ENCODE results near the gene RABEP1.

The RABEP1 gene

GRCh38 chr17:5254903-5255521, 27.1 kb upstream of the RABEP1 start:
- Histone ChIP-seq H3K36me3 (ENCODE audit: insufficient read depth, low read length) (no peaks in the 10 kb centered on the region), H3K9ac (ENCODE audit: low read depth, low read length) (no peak overlapping the region), H3K4me1 (ENCODE audit: insufficient read depth, low read length) (peaks cover 11% of the 10 kb centered on the region; the same call in 1 of the 2 replicates), H3K9me3 (ENCODE audit: control insufficient read depth, insufficient read depth, low read length) (no peaks in the 10 kb centered on the region)

- Histone ChIP-seq H3K9me3 (ENCODE audit: control insufficient read depth, insufficient read depth, low read length) (no peaks in the 10 kb centered on the region), H3K4me1 (ENCODE audit: insufficient read depth, low read length) (peaks cover 11% of the 10 kb centered on the region; the same call in 1 of the 2 replicates), H3K36me3 (ENCODE audit: insufficient read depth, low read length) (no peaks in the 10 kb centered on the region), H3K9ac (ENCODE audit: low read depth, low read length) (no peak overlapping the region)
These were observed 25.0 kb upstream of the RABEP1 start for GRCh38 chr17:5257124-5257523.

GRCh38 chr17:5260542-5260941, 21.5 kb upstream of the RABEP1 start:
- H3K9ac ChIP-seq (ENCODE audit: low read depth, low read length): no peak overlapping the region
- no peaks in the 10 kb centered on the region for H3K4me1 ChIP-seq (ENCODE audit: insufficient read depth, low read length)
- H3K36me3 ChIP-seq (ENCODE audit: insufficient read depth, low read length): no peaks in the 10 kb centered on the region
- H3K9me3 ChIP-seq (ENCODE audit: control insufficient read depth, insufficient read depth, low read length): no peaks in the 10 kb centered on the region

GRCh38 chr17:5262416-5262991, 19.6 kb upstream of the RABEP1 start:
- no peak overlapping the region for H3K9ac ChIP-seq (ENCODE audit: low read depth, low read length)
- H3K9me3 ChIP-seq (ENCODE audit: control insufficient read depth, insufficient read depth, low read length): no peaks in the 10 kb centered on the region
- no peaks in the 10 kb centered on the region for H3K4me1 ChIP-seq (ENCODE audit: insufficient read depth, low read length)
- H3K36me3 ChIP-seq (ENCODE audit: insufficient read depth, low read length): no peaks in the 10 kb centered on the region

GRCh38 chr17:5263441-5263840, 18.6 kb upstream of the RABEP1 start:
- Histone ChIP-seq H3K4me1 (ENCODE audit: insufficient read depth, low read length) (no peaks in the 10 kb centered on the region), H3K9me3 (ENCODE audit: control insufficient read depth, insufficient read depth, low read length) (no peaks in the 10 kb centered on the region), H3K9ac (ENCODE audit: low read depth, low read length) (no peak overlapping the region), H3K36me3 (ENCODE audit: insufficient read depth, low read length) (no peaks in the 10 kb centered on the region)

GRCh38 chr17:5264893-5265292, 17.2 kb upstream of the RABEP1 start:
- Histone ChIP-seq H3K9me3 (ENCODE audit: control insufficient read depth, insufficient read depth, low read length) (no peaks in the 10 kb centered on the region), H3K4me1 (ENCODE audit: insufficient read depth, low read length) (no peaks in the 10 kb centered on the region), H3K36me3 (ENCODE audit: insufficient read depth, low read length) (no peaks in the 10 kb centered on the region), H3K9ac (ENCODE audit: low read depth, low read length) (no peak overlapping the region)

GRCh38 chr17:5269241-5269960, 12.7 kb upstream of the RABEP1 start:
- Histone ChIP-seq H3K36me3 (ENCODE audit: insufficient read depth, low read length) (no peaks in the 10 kb centered on the region), H3K9me3 (ENCODE audit: control insufficient read depth, insufficient read depth, low read length) (no peaks in the 10 kb centered on the region), H3K4me1 (ENCODE audit: insufficient read depth, low read length) (no peaks in the 10 kb centered on the region; the same call in 1 of the 2 replicates), H3K9ac (ENCODE audit: low read depth, low read length) (no peak overlapping the region)

- Histone ChIP-seq H3K9ac (ENCODE audit: low read depth, low read length) (no peak overlapping the region), H3K4me1 (ENCODE audit: insufficient read depth, low read length) (no peaks in the 10 kb centered on the region; the same call in 1 of the 2 replicates), H3K9me3 (ENCODE audit: control insufficient read depth, insufficient read depth, low read length) (no peaks in the 10 kb centered on the region), H3K36me3 (ENCODE audit: insufficient read depth, low read length) (no peaks in the 10 kb centered on the region)
These were observed 9.8 kb upstream of the RABEP1 start for GRCh38 chr17:5272322-5272721.

GRCh38 chr17:5282642-5283217, 646 bp downstream of the RABEP1 start:
- H3K4me1 ChIP-seq (ENCODE audit: insufficient read depth, low read length): peaks cover 29% of the 10 kb centered on the region
- H3K9ac ChIP-seq (ENCODE audit: low read depth, low read length): peak overlapping the region; percentile 69
- no peaks in the 10 kb centered on the region for H3K36me3 ChIP-seq (ENCODE audit: insufficient read depth, low read length)
- no peaks in the 10 kb centered on the region for H3K9me3 ChIP-seq (ENCODE audit: control insufficient read depth, insufficient read depth, low read length)

- peak overlapping the region; percentile 69 for H3K9ac ChIP-seq (ENCODE audit: low read depth, low read length)
- H3K9me3 ChIP-seq (ENCODE audit: control insufficient read depth, insufficient read depth, low read length): no peaks in the 10 kb centered on the region
- no peaks in the 10 kb centered on the region for H3K36me3 ChIP-seq (ENCODE audit: insufficient read depth, low read length)
- H3K4me1 ChIP-seq (ENCODE audit: insufficient read depth, low read length): peaks cover 34% of the 10 kb centered on the region
These were observed 1.7 kb downstream of the RABEP1 start for GRCh38 chr17:5283571-5284315.

GRCh38 chr17:5284681-5285080, 2.6 kb downstream of the RABEP1 start:
- no peaks in the 10 kb centered on the region for H3K36me3 ChIP-seq (ENCODE audit: insufficient read depth, low read length)
- no peaks in the 10 kb centered on the region for H3K9me3 ChIP-seq (ENCODE audit: control insufficient read depth, insufficient read depth, low read length)
- peaks cover 43% of the 10 kb centered on the region for H3K4me1 ChIP-seq (ENCODE audit: insufficient read depth, low read length)
- no peak overlapping the region; the same call in 1 of the 2 replicates for H3K9ac ChIP-seq (ENCODE audit: low read depth, low read length)

GRCh38 chr17:5286846-5287245, 4.8 kb downstream of the RABEP1 start:
- no peaks in the 10 kb centered on the region for H3K9me3 ChIP-seq (ENCODE audit: control insufficient read depth, insufficient read depth, low read length)
- no peak overlapping the region for H3K9ac ChIP-seq (ENCODE audit: low read depth, low read length)
- H3K36me3 ChIP-seq (ENCODE audit: insufficient read depth, low read length): no peaks in the 10 kb centered on the region
- H3K4me1 ChIP-seq (ENCODE audit: insufficient read depth, low read length): peaks cover 44% of the 10 kb centered on the region

- Histone ChIP-seq H3K36me3 (ENCODE audit: insufficient read depth, low read length) (no peaks in the 10 kb centered on the region), H3K9me3 (ENCODE audit: control insufficient read depth, insufficient read depth, low read length) (no peaks in the 10 kb centered on the region), H3K4me1 (ENCODE audit: insufficient read depth, low read length) (peaks cover 22% of the 10 kb centered on the region), H3K9ac (ENCODE audit: low read depth, low read length) (no peak overlapping the region)
These were observed 9.7 kb downstream of the RABEP1 start for GRCh38 chr17:5291683-5292350.

- Histone ChIP-seq H3K9me3 (ENCODE audit: control insufficient read depth, insufficient read depth, low read length) (no peaks in the 10 kb centered on the region), H3K4me1 (ENCODE audit: insufficient read depth, low read length) (no peaks in the 10 kb centered on the region), H3K36me3 (ENCODE audit: insufficient read depth, low read length) (no peaks in the 10 kb centered on the region), H3K9ac (ENCODE audit: low read depth, low read length) (no peak overlapping the region)
These were observed 15.2 kb downstream of the RABEP1 start for GRCh38 chr17:5297245-5297644.
